ENCODE data around the gene KIF5C.

GRCh38 chr2:148993351-148993750, 118.3 kb downstream of the KIF5C start:
- TF ChIP-seq, protein P1, sequence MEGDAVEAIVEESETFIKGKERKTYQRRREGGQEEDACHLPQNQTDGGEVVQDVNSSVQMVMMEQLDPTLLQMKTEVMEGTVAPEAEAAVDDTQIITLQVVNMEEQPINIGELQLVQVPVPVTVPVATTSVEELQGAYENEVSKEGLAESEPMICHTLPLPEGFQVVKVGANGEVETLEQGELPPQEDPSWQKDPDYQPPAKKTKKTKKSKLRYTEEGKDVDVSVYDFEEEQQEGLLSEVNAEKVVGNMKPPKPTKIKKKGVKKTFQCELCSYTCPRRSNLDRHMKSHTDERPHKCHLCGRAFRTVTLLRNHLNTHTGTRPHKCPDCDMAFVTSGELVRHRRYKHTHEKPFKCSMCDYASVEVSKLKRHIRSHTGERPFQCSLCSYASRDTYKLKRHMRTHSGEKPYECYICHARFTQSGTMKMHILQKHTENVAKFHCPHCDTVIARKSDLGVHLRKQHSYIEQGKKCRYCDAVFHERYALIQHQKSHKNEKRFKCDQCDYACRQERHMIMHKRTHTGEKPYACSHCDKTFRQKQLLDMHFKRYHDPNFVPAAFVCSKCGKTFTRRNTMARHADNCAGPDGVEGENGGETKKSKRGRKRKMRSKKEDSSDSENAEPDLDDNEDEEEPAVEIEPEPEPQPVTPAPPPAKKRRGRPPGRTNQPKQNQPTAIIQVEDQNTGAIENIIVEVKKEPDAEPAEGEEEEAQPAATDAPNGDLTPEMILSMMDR (conservative IDR thresholded peaks at IDR 0.05) = no peak
- no peak for TF ChIP-seq ZFX (IDR thresholded peaks at IDR 0.05)

Measured in C4-2B (cell line).